Right ventricle myocardium inferior (tissue), 1 donor: ENCODE data around the gene ACSF2. TPM values are rescaled to one million over a fixed set of nuclear protein-coding genes. Genes with fewer than 3 reads are reported as not detected.
A peak's percentile ranks its signal among the peaks of the same experiment; 100 is the strongest.

Experiments used
- ATAC-seq: fragments of 200-7000 bp; cut with Tn5 transposase; one replicate; pipeline ENCODE4 v1.9.1; 2020; ENCODE audit warnings: mild to moderate bottlenecking, moderate library complexity
- DNase-seq: peaks from one replicate; pipeline ENCODE4 v3.0.0; 2021; ENCODE audit errors: missing footprints
- intact Hi-C: fragments of 100-400 bp; cut with DNase I; formaldehyde crosslinking; loops from one replicate; pipeline ENCODE4 v1.11.0; 2022
- total RNA-seq: library from RNA; stranded (reverse); fragmentation: NEBNext Ultra II Directional; extraction: Animal tissue kit (Norgen Biotek cat#: 25700); gene quantifications from one replicate; pipeline ENCODE4 v1.2.1, GENCODE V29; 2021
- donor health status: DM: no; HTN: yes; CAD: no; lungs with severe emphysema.

ACSF2 gene
- total RNA-seq, 1 donor from 2014 or later = 22.7 TPM

DNA sequence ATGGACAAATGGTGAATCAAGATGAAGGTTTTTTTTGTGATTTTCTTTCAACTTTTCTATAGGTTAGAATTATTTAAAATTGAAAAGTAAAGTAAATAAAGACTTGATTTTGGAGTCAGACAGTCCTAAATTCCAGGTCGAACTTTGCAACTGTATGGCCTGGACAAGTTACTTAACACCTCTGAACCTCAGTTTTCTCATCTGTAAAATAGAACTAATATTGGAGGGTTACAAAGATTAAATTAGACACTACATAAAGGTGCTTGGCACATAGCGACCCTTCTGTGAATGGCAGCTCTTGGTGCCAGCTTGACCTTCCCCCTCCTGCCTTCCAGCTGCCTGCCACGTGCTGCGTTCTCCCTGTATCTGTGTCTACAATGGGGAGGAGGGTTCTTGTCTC, 55.6 kb downstream of the ACSF2 start:
- ATAC-seq = no peak
- intact Hi-C loops = loop anchor here (1.0 to 10.0 kb wide), 4 partner anchors 51 to 203 kb away; partner anchors contain the start of gene EPN3
- DNase-seq = no peak

DNA sequence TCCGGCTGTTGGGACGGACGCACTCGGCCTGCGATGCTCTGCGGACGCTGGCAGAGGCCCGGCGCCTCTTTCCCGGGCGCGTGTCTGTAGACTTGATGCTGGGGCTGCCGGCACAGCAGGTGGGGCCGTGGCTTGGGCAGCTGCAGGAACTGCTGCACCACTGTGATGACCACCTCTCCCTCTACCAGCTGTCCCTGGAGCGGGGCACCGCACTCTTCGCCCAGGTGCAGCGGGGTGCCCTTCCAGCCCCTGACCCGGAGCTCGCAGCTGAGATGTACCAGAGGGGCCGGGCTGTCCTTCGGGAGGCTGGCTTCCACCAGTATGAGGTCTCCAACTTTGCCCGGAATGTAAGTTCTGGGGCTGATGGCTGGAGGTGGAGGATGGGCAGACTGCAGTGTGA, 56.1 kb downstream of the ACSF2 start:
- ATAC-seq (no peak), DNase-seq (no peak)
- intact Hi-C loops = loop anchor here (1.0 to 10.0 kb wide), 4 partner anchors 51 to 203 kb away; partner anchors contain the start of gene EPN3

DNA sequence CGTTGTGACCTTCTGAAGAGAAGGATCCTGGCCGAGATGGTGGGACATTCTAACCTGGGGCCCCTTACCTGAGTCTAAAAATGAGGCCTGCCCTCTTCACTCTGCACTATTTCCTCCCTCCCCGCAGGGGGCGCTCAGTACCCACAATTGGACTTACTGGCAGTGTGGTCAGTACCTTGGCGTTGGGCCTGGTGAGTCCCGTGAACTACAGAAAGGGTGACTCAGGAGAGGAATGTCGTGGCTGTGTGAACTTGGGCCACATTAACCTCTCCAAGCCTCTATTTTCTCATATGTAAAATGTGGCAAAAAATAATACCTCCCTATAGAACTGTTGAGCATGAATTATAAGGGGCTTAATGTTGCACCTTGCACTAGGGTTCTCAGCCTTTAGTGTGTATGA, 56.5 kb downstream of the ACSF2 start:
- DNase-seq (peak; percentile 95), ATAC-seq (peak; percentile 67)
- intact Hi-C loops = loop anchor here (1.0 to 10.0 kb wide), 4 partner anchors 50 to 202 kb away; partner anchors contain the start of gene EPN3

DNA sequence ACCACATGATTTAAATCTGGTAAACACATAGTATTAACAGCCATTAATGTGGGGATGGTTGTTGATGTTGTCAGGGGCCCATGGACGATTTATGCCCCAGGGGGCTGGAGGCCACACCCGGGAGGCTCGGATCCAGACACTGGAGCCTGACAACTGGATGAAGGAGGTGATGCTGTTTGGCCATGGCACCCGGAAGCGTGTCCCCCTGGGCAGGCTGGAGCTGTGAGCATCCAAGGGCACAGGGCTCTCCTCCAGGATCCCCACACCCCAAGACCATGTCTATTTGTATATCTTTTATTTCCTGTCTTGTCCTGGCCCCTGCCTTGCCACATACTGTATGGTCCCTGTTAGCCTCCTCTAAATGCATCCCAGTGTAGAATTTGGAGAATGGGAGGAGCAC, 57.2 kb downstream of the ACSF2 start:
- ATAC-seq (no peak), DNase-seq (no peak)
- intact Hi-C loops = loop anchor here (2.0 to 10.0 kb wide), 3 partner anchors 50 to 202 kb away; partner anchors contain the start of gene EPN3

DNA sequence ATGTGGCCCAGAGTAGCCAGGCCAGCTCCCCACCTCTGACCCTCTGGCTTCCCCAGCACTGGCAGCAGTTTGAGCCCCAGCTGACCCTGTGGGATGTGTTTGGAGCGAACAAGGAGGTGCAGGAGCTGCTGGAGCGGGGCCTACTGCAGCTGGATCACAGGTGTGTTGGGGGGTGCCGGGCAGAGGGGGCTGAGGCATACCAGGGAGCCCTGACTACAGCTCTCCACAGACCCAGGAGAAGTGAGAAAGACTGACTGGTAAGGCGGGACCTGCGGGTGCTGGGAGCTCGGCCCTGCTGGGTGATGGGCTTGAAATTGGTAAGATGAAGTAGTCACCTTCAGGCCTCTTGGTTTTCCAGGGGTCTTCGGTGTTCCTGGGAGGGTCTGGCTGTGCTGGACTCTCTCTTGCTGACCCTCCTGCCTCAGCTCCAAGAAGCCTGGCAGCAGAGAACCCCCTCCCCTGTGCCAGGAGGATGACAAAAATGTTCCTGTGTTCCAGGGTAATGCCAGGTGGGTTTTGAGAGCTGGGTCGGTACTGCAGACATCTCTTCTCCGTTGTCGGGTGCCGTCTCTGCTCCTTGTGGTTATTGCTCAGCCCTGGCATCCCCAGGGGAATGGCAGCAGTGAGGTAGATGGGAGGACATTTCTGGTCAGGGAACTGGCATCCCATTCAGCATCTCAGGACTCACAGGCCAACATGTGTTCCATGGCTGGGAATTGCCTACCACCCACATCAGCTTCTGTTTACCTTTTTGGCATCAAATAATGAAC, 58.6 kb downstream of the ACSF2 start:
- intact Hi-C loops = loop anchor here (10.0 kb wide), 1 partner anchor 200 kb away; no protein-coding TSS in a partner anchor
- ATAC-seq = no peak
- DNase-seq = no peak

DNA sequence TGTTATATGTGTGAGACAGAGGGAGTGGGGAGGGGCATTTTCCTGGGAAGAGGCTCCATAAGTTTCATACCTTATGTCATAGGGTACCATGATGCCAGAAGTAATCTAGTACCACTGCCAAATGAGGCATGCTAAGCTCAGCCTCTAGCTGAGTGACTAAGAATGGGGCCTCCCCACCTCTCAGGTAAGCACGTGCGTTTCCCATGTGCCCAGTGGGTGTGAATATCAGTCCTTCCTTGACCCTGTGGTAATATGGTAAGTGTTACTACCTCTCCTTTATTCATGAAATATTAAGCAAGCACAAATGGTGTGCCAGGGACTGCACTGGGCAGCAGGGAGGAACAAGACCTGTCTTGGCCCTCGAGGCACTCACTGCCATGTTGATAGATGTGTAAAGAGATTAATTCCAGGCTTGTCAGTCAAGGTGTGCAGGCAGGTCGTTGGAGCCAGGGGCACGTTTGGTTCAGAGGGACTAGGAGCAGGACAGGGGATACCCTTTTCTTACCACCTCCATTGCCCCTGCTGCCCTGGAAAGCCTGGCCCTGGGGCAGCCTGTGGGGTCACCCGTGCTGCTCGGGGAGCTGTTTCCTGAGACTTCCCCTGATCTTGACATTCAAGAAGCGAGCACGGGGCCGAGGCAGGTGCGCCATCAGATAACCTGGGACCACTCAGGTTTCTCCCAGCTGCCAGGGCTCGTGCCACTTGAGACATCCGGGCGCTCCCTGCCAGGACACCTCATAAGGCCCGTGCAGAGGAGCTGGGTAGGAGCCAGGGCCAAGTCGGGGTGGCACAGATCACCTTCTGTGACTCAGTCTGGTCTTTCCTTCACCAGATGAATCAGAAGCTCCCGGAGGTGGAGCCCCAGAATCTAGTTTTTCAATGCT, 61.4 kb downstream of the ACSF2 start:
- intact Hi-C loops = loop anchor here (10.0 kb wide), 1 partner anchor 197 kb away; no protein-coding TSS in a partner anchor
- ATAC-seq (no peak), DNase-seq (no peak)

DNA sequence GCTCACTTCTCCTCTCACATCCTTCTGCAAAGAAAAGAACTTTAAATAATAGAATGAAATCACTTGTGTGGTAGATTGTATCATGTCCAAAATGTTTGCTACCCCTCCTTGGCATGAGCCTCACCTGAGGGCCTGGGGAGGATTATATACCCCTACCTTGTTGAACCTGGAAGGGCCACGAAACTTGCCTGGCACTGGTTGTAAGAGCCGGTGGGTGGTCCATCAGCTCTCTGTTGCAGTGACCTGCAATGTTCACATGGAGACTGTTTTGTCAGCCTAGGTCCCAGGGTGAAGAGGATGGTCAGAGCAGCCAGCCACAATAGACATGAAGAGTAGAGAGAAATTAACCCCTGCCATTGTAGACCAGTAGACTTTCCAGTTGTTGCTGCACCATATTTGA, 62.9 kb downstream of the ACSF2 start:
- intact Hi-C loops = loop anchor here (10.0 kb wide), 1 partner anchor 196 kb away; no protein-coding TSS in a partner anchor
- DNase-seq = no peak
- ATAC-seq = no peak

DNA sequence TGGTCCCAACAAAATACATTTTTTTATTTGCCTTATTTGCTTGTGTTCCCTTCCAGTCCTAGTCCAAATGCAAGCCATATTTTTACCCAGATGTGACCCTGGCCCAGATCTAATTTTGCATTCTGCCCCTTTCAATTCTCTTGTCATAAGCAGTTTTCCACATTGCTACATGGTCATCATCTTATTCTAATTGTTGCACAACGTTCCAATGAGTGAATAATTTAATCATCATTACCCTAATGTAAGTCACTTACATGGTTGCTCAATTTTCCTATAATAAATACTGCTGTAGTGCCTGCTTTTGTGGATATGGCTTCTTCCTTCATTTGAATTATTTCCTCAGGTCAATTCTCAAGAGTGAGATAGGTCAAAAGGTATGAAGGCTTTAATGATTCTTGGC, 65.5 kb downstream of the ACSF2 start:
- intact Hi-C loops = no loop called here
- no peak for ATAC-seq
- no peak for DNase-seq

DNA sequence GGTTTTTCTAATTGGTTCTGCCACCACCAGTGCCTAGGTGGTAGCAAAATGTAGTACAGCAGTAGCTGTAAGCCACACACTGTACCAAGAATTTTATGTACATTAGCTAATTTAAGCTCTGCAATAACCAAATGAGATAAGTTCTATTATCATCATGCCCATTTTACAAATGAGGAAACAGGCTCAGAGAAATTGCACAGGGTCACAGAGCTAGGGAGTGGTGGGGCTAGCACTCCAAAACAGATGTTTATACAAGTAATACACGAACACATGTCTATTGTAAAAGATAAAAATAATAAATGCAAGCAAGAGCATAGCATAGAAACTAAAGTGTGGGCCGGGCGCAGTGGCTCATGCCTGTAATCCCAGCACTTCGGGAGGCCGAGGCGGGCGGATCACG, 66.2 kb downstream of the ACSF2 start:
- DNase-seq = no peak
- intact Hi-C loops = no loop called here

DNA sequence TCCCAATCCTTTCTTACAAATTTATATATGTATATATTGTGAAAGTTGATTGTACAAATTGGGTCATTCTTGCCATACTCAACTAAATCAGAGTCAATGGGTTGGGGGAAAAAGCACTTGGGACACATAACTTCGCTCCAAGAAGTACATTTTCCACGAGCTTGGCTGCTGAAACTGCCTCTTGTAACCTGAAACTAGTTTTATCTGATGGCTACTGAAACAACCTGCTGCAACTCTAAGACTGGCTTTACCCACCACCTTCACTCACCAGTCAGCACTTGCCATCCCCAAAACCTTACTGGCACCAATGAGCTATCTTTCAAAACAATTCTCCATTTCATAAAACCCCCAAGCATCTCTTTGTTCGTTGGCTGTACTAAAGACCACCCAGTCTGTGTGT, 67.7 kb downstream of the ACSF2 start:
- DNase-seq (no peak), ATAC-seq (no peak)
- intact Hi-C loops = no loop called here

More for the DNA sequence above, 66.2 kb downstream of the ACSF2 start:
- no peak for ATAC-seq

DNA sequence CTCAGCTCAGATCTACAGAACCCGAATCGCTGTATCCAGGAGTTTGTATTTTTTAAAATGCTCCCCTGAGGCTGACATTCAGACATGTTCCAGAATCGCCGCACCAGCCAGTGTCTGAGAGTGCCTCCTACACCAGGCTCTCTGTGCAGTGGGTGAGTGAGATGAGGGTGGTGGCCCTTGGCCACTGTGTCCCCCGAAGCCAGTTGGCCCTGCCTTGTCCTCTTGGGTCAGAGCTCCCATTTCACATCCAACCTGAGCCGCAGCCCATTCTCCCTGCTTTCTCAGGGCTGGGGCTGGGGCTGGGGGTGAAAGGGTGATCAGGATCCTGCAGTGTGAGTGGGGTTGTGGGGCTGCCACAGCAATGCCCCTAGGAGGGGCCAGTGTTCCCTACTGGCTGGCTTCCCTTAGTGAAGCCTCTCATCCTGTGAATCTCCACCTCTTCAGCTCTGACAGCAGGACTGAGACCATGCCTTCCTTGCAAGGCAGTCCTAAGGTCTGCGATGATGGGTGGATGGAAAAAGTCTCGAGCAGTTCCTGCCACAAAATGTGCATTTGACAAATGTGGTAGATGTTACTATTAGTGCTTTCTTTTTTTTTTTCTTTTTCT, 69.3 kb downstream of the ACSF2 start:
- DNase-seq (no peak), ATAC-seq (no peak)
- intact Hi-C loops = no loop called here

DNA sequence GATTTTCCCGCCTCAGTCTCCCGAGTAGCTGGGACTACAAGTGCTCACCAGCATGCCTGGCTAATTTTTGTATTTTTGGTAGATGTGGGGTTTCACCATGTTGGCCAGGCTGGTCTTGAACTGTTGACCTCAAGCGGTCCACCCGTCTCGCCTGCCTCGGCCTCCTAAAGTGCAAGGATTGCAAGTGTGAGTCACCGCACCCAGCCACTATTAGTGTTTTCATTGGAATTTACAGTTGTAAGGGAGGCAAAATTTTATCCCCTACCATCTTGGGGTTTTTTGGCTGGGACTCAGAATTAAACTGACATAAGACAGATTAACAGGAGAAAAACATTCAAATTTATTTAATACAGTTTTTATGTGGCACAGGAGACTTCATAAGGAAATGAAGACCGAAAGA, 69.9 kb downstream of the ACSF2 start:
- DNase-seq (no peak), ATAC-seq (no peak)
- intact Hi-C loops = no loop called here

DNA sequence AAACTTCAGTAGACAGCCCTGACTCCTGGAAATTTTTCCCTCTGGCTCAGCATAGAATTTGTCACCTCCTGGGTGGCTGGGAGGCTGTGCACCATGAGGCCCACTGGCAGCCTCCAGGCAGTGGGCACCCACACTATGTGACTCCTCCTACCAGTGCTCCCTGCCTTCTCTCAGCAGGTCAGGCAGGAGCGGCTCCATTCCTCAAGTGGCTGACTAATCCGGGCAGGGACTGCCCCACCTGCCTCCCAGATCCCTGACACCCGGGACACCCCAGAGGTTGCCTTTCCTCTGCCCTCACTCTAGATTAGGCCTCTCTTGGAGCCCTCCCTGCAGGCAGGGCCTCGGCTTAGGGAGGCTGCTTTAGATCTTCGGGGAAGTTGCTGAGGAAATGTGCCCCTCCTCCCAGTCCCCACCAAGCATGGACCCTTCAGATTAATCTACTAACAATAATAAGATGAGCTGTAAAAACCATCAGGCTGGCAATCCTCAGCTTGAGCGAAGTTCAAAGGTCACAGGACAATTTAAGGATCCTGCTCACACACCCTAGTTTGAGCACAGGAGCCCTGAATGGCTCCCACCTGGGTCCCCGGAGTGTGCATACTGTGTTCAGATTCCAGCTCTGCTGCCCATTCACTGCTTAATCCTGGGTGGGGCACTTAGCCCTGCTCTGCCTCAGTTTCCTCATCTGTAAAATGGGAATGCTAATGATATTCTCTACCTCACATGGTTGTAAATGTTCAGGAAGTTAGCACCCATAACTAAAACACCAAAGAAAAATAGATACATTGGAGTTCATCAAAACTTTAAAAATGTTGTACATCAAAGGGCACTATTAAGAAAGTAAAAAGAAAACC, 72.2 kb downstream of the ACSF2 start:
- intact Hi-C loops = no loop called here
- ATAC-seq (no peak), DNase-seq (no peak)

DNA sequence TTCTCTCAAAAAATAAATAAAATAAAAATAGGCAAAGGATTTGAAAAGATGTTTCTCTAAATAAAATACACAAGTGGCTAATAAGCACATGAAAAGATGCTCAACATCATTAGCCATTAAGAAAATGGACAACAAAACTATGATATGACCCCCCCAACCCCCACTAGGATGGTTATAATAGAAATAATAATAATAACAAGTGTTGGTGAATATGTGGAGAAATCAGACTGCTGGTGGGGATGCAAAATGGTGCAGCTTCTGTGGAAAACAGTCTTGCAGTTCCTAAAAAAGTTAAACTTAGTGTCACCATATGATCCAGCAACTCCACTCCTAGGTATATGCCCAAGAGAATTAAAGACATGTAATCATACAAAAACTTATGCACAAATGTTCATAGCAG, 73.3 kb downstream of the ACSF2 start:
- DNase-seq (no peak), ATAC-seq (no peak)
- intact Hi-C loops = no loop called here

DNA sequence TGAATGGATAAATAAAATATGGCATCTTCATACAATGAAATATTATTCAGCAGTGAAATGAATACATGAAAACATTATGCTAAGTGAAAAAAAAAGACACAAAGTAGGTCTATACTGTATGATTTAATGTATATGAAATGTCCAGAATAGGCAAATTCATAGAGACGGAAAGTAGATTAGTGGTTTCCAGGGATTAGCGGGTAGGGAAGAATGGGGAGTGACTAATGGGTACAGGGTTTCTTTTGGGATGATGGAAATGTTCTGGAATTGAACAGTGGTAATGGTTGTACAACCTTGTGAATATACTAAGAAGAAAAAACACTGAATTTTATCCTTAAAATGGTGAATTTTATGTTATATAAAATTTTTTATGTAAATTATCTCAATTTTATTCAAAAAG, 73.7 kb downstream of the ACSF2 start:
- no peak for ATAC-seq
- no peak for DNase-seq
- intact Hi-C loops = no loop called here

DNA sequence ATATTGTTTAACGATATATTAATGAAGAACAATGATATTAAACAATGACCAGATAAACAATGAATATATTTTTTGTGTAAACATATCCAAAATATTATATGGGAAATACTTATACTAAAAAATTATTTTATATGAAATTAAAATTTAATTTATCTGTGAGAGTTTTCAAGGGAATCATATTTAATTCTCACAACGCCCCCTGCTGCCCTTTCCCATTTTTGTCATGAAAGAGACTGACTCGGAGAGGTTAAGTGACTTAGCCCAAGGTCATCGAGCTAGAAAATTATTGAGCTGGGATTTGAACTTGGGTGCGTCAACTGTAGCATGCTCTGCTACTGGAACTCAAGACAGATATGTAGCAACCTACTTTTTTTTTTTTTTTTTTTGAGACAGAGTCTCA, 75.0 kb downstream of the ACSF2 start:
- intact Hi-C loops = no loop called here
- no peak for ATAC-seq
- no peak for DNase-seq

DNA sequence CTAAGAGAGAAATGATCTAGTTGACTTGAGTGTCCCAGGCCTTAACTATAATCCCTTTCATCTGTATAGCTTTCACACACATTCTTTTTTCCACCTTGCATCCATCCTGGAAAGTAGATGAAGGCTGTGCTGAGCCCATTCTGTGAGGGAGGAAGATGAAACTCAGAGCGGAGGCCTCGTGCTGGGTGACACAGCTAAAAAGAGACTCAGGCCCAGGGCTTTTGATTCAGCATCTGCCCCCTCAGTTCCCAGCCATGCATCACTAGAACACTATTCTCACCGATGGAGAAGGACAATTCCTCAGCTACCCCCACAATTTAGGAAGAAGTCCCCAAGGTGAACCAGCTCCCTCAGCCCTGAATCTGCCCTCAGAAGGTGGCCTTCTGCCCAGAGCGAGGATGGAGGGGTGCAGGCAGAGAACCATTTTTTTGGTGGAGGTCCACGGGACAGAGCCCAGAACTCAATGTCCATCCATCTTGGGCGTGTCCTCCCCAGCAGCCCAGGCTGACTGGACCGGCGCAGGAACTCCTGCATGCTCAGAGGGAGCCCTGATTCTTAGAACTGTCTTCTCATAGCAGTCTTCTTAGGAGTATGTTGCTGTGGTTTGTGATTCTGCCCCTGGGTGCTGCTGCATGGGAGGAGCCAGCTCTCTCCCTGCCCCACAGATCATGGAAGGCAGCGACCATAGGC, 76.4 kb downstream of the ACSF2 start:
- intact Hi-C loops = no loop called here
- ATAC-seq = no peak

DNA sequence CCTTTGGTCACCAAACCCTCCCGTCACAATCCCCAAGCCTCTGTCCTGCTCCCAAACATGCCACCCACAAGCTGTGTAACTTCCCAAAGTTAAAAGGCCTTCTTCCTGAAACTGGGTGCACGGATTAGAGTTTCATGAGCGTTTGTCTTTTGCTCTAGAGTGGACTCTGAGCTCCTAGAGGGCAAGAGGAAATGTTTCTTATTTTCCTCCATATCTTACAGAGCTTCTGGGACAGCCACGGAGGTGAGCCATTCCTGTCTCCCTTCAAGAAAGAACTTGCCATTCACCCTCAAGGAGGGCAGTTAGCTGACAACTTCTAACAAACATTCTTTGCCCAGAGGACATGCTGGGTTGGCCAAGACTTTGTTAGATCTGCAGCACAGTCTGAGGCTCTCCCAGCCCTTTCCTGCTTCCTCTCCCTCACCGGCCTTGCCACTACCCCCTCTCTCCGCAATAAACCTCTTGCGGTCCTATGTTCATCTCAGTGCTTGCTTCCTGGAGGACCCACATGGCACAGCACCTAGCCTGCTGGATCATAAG, 79.6 kb downstream of the ACSF2 start:
- ATAC-seq = no peak
- no peak for DNase-seq
- intact Hi-C loops = no loop called here

More for the DNA sequence above, 76.4 kb downstream of the ACSF2 start:
- no peak for DNase-seq
